Measurements from ENCODE around the gene GLRB. TPM values are rescaled to one million over a fixed set of nuclear protein-coding genes. Genes with fewer than 3 reads are reported as not detected.

The GLRB gene
- polyA plus RNA-seq, 1 experiment = 4.8 TPM

- TF ChIP-seq CTCF (IDR thresholded peaks at IDR 0.05; ENCODE audit: insufficient read depth, low read depth, low read length) = no peak
- no peak for DNase-seq (ENCODE audit: low read depth)
- Histone ChIP-seq H3K36me3 (ENCODE audit: control insufficient read depth, insufficient read depth, low read length) (no peaks in the 10 kb centered on the region), H3K27me3 (ENCODE audit: control insufficient read depth, insufficient read depth, low read length) (no peaks in the 10 kb centered on the region), H3K4me3 (ENCODE audit: low read depth, low read length) (no peak overlapping the region)
- POLR2A ChIA-PET = no interaction called here
- CTCF ChIA-PET = interaction anchor here (0.5 kb wide), 1 partner anchor 30 kb away, joined by 3 read pairs; no protein-coding TSS in a partner anchor
Measured at GRCh38 chr4:157096439-157096838, 20.5 kb downstream of the GLRB start.

- CTCF ChIA-PET = no interaction called here
- no peak for TF ChIP-seq CTCF (IDR thresholded peaks at IDR 0.05; ENCODE audit: insufficient read depth, low read depth, low read length)
- no peak for DNase-seq (ENCODE audit: low read depth)
- H3K4me3 ChIP-seq (ENCODE audit: low read depth, low read length) = no peak overlapping the region
- POLR2A ChIA-PET = interaction anchor here (0.6 kb wide), 1 partner anchor 687 kb away, joined by 3 read pairs; no protein-coding TSS in a partner anchor
- H3K36me3 ChIP-seq (ENCODE audit: control insufficient read depth, insufficient read depth, low read length) = no peaks in the 10 kb centered on the region
- no peaks in the 10 kb centered on the region for H3K27me3 ChIP-seq (ENCODE audit: control insufficient read depth, insufficient read depth, low read length)
Measured at GRCh38 chr4:157099506-157099905, 23.6 kb downstream of the GLRB start.

- POLR2A ChIA-PET = no interaction called here
- DNase-seq (ENCODE audit: low read depth) = no peak
- TF ChIP-seq CTCF (IDR thresholded peaks at IDR 0.05; ENCODE audit: insufficient read depth, low read depth, low read length) = no peak
- CTCF ChIA-PET = no interaction called here
- no peaks in the 10 kb centered on the region for H3K27me3 ChIP-seq (ENCODE audit: control insufficient read depth, insufficient read depth, low read length)
- no peak overlapping the region for H3K4me3 ChIP-seq (ENCODE audit: low read depth, low read length)
- no peaks in the 10 kb centered on the region for H3K36me3 ChIP-seq (ENCODE audit: control insufficient read depth, insufficient read depth, low read length)
Measured at GRCh38 chr4:157104541-157104940, 28.6 kb downstream of the GLRB start.

- Histone ChIP-seq H3K27me3 (ENCODE audit: control insufficient read depth, insufficient read depth, low read length) (no peaks in the 10 kb centered on the region), H3K4me3 (ENCODE audit: low read depth, low read length) (no peak overlapping the region), H3K36me3 (ENCODE audit: control insufficient read depth, insufficient read depth, low read length) (no peaks in the 10 kb centered on the region)
- ChIA-PET POLR2A (no interaction called here), CTCF (no interaction called here)
- TF ChIP-seq CTCF (IDR thresholded peaks at IDR 0.05; ENCODE audit: insufficient read depth, low read depth, low read length) = no peak
- DNase-seq (ENCODE audit: low read depth) = no peak
Measured at GRCh38 chr4:157114671-157115070, 38.7 kb downstream of the GLRB start.

- ChIA-PET CTCF (no interaction called here), POLR2A (interaction anchor here (0.6 to 0.7 kb wide), 2 partner anchors 879 to 1003 kb away, joined by 3 to 4 read pairs; no protein-coding TSS in a partner anchor)
- H3K36me3 ChIP-seq (ENCODE audit: control insufficient read depth, insufficient read depth, low read length) = no peaks in the 10 kb centered on the region
- no peaks in the 10 kb centered on the region for H3K27me3 ChIP-seq (ENCODE audit: control insufficient read depth, insufficient read depth, low read length)
- no peak overlapping the region for H3K4me3 ChIP-seq (ENCODE audit: low read depth, low read length)
- peak; percentile 50 for DNase-seq (ENCODE audit: low read depth)
- no peak for TF ChIP-seq CTCF (IDR thresholded peaks at IDR 0.05; ENCODE audit: insufficient read depth, low read depth, low read length)
Measured at GRCh38 chr4:157115613-157116335, 39.8 kb downstream of the GLRB start.

All from BJ (cell line).